ENCODE results near the gene PDLIM5. TPM values are rescaled to one million over a fixed set of nuclear protein-coding genes. Genes with fewer than 3 reads are reported as not detected.

Gene PDLIM5
- total RNA-seq, 3 donors from 2014 or later (not counting 1 experiment from before 2014, with no cell fraction given), result 41.8 to 94.8 (median 50.5) TPM

DNA sequence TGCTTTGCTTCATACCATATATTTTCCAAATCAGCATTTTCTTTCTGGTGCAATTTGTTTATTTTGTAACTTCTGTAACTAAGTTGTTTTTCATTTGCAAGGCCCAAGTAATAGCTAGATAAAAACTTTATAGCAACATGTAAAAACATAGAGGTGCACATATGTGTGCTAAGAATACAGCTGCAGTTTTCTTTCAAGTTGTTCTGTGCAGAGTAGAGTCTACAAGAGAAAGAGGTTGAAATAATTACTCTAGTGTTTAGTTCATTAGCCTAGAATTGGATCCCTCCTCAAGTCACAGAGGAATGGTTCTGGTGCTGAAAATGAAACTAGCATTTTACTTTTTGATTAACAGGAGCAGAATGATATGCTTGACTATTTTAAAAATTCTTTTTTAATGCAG, 32.2 kb upstream of the PDLIM5 start:
- Mint-ChIP-seq H3K27ac (no peak overlapping the region), H3K27me3 (ENCODE audit: low read depth in 2 of 2) (peaks cover 15 to 56% of the 10 kb centered on the region in 2 donors), H3K4me3 (no peak overlapping the region), H3K9me3 (peaks cover 0 to 2% of the 10 kb centered on the region in 2 donors), H3K36me3 (peaks cover 7% of the 10 kb centered on the region), H3K4me1 (no peaks in the 10 kb centered on the region)
- peaks cover 2% of the 10 kb centered on the region for H3K27me3 ChIP-seq (ENCODE audit: control insufficient read depth, insufficient read depth, low read length)
- intact Hi-C loops (cut with micrococcal nuclease), result no loop called here
- no peaks in the 10 kb centered on the region for H3K4me1 ChIP-seq (ENCODE audit: control insufficient read depth, insufficient read depth, low read length)
- H3K36me3 ChIP-seq (ENCODE audit: control insufficient read depth, insufficient read depth, low read length), result no peaks in the 10 kb centered on the region
- TF ChIP-seq CTCF (IDR thresholded peaks at IDR 0.05), result no peak
- no peak overlapping the region for H3K27ac ChIP-seq (ENCODE audit: low read length)
- no peak for ATAC-seq
- H3K9me3 ChIP-seq (ENCODE audit: control insufficient read depth, insufficient read depth, low read length), result no peaks in the 10 kb centered on the region
- no peak overlapping the region for H3K4me3 ChIP-seq (ENCODE audit: low read length)
- no peak for DNase-seq

GRCh38 chr4:94419956-94420355, 31.8 kb upstream of the PDLIM5 start:
- H3K4me3 ChIP-seq (ENCODE audit: low read length), result no peak overlapping the region
- no peaks in the 10 kb centered on the region for H3K36me3 ChIP-seq (ENCODE audit: control insufficient read depth, insufficient read depth, low read length)
- ATAC-seq (no peak), DNase-seq (no peak)
- intact Hi-C loops (cut with micrococcal nuclease), result no loop called here
- H3K9me3 ChIP-seq (ENCODE audit: control insufficient read depth, insufficient read depth, low read length), result no peaks in the 10 kb centered on the region
- H3K27ac ChIP-seq (ENCODE audit: low read length), result no peak overlapping the region
- Mint-ChIP-seq H3K27ac (no peak overlapping the region), H3K27me3 (ENCODE audit: low read depth in 2 of 2) (peaks cover 15 to 52% of the 10 kb centered on the region in 2 donors), H3K4me1 (no peaks in the 10 kb centered on the region), H3K4me3 (no peak overlapping the region), H3K36me3 (peaks cover 7% of the 10 kb centered on the region), H3K9me3 (peaks cover 0 to 2% of the 10 kb centered on the region in 2 donors)
- TF ChIP-seq CTCF (IDR thresholded peaks at IDR 0.05), result no peak
- H3K27me3 ChIP-seq (ENCODE audit: control insufficient read depth, insufficient read depth, low read length), result peaks cover 2% of the 10 kb centered on the region
- H3K4me1 ChIP-seq (ENCODE audit: control insufficient read depth, insufficient read depth, low read length), result no peaks in the 10 kb centered on the region
- WGBS (ENCODE audit: insufficient coverage), result 100% methylated on average over 2 of the region's 3 CpGs

GRCh38 chr4:94420356-94420755, 31.4 kb upstream of the PDLIM5 start:
- H3K36me3 Mint-ChIP-seq, result peaks cover 7% of the 10 kb centered on the region
- TF ChIP-seq CTCF (IDR thresholded peaks at IDR 0.05), result no peak
- DNase-seq (no peak), ATAC-seq (no peak)
- intact Hi-C loops (cut with micrococcal nuclease), result no loop called here
- Histone ChIP-seq H3K4me3 (ENCODE audit: low read length) (no peak overlapping the region), H3K27ac (ENCODE audit: low read length) (no peak overlapping the region), H3K9me3 (ENCODE audit: control insufficient read depth, insufficient read depth, low read length) (no peaks in the 10 kb centered on the region), H3K27me3 (ENCODE audit: control insufficient read depth, insufficient read depth, low read length) (peaks cover 2% of the 10 kb centered on the region), H3K4me1 (ENCODE audit: control insufficient read depth, insufficient read depth, low read length) (no peaks in the 10 kb centered on the region), H3K36me3 (ENCODE audit: control insufficient read depth, insufficient read depth, low read length) (no peaks in the 10 kb centered on the region)
- H3K4me1 Mint-ChIP-seq, result no peaks in the 10 kb centered on the region
- no peak overlapping the region for H3K27ac Mint-ChIP-seq
- H3K27me3 Mint-ChIP-seq (ENCODE audit: low read depth in 2 of 2), result peaks cover 15 to 50% of the 10 kb centered on the region in 2 donors
- H3K9me3 Mint-ChIP-seq, result peaks cover under 1 to 2% of the 10 kb centered on the region in 2 donors
- no peak overlapping the region for H3K4me3 Mint-ChIP-seq
- 91% methylated on average over 2 of the region's 2 CpGs for WGBS (ENCODE audit: insufficient coverage)

GRCh38 chr4:94426783-94427182, 25.0 kb upstream of the PDLIM5 start:
- Mint-ChIP-seq H3K9me3 (peaks cover 0 to 3% of the 10 kb centered on the region in 2 donors), H3K4me1 (no peaks in the 10 kb centered on the region), H3K27ac (no peak overlapping the region), H3K27me3 (ENCODE audit: low read depth in 2 of 2) (peaks cover 13 to 22% of the 10 kb centered on the region in 2 donors), H3K4me3 (no peak overlapping the region), H3K36me3 (peaks cover 7% of the 10 kb centered on the region)
- Histone ChIP-seq H3K4me3 (ENCODE audit: low read length) (no peak overlapping the region), H3K4me1 (ENCODE audit: control insufficient read depth, insufficient read depth, low read length) (no peaks in the 10 kb centered on the region), H3K27me3 (ENCODE audit: control insufficient read depth, insufficient read depth, low read length) (no peaks in the 10 kb centered on the region), H3K36me3 (ENCODE audit: control insufficient read depth, insufficient read depth, low read length) (no peaks in the 10 kb centered on the region), H3K27ac (ENCODE audit: low read length) (no peak overlapping the region), H3K9me3 (ENCODE audit: control insufficient read depth, insufficient read depth, low read length) (peaks cover 3% of the 10 kb centered on the region)
- intact Hi-C loops (cut with micrococcal nuclease), result no loop called here
- ATAC-seq (no peak), DNase-seq (no peak)
- 100% methylated on average over 1 of the region's 1 CpG for WGBS (ENCODE audit: insufficient coverage)
- no peak for TF ChIP-seq CTCF (IDR thresholded peaks at IDR 0.05)

All from natural killer cell (primary cell).